Spleen (tissue), 7 donors: ENCODE measurements around the gene CRYGB.
"Not testable (repeated sequence)": the region's sequence is repeated elsewhere in the genome, so short reads cannot be mapped to it uniquely, and the experiment has no call there.

Source experiments
- CTCF ChIP-seq, 11 experiments: fragments of 200-600 bp in 7 of 11; fragments of 450-650 bp in 4 of 11; sonication (generic) in 4 of 11; IDR thresholded peaks in 8 of 11; conservative IDR thresholded peaks in 3 of 11; 1 replicate in 7 of 11; 2 replicates in 4 of 11; pipeline versions ENCODE4 v1.4.0 to v1.8.0; 2016 to 2021; ENCODE audit warnings: antibody characterized with exemption in 11 of 11, inconsistent platforms in 4 of 11, mild to moderate bottlenecking in 1 of 11
- POLR2AphosphoS5 ChIP-seq, 3 donors: sonication (generic); formaldehyde crosslinking; IDR thresholded peaks; one replicate each; pipeline ENCODE4 v1.5.1; 2017; ENCODE audit warnings: antibody characterized with exemption in 3 of 3
- donor health status: DM: no; HTN: no; CAD: no; lungs with moderate emphysema.
- donor health status: DM: no; HTN: no; CAD: no.
- donor health status: DM: no; HTN: no; CAD: no.

- TF ChIP-seq CTCF (IDR thresholded peaks at IDR 0.05 in 8 of 11, conservative IDR thresholded peaks at IDR 0.05 in 3 of 11); POLR2AphosphoS5 (IDR thresholded peaks at IDR 0.05): not testable (repeated sequence)
Measured at GRCh38 chr2:208138334-208138733, 7.6 kb downstream of the CRYGB start.
